Effector memory CD8-positive, alpha-beta T cell (primary cell): ENCODE data around the gene NOS3.

ENCODE experiments used
- ATAC-seq: fragments of 150-1000 bp; cut with Tn5 transposase; replicated peaks from 2 replicates; pipeline ENCODE4 v1.10.0; 2021; ENCODE audit warnings: mild to moderate bottlenecking, moderate library complexity
- DNase-seq, 3 experiments: peaks; one replicate each; pipeline ENCODE4 v3.0.0; 2021
- H3K27ac Mint-ChIP-seq, 2 donors: one replicate each; pipeline ENCODE4 v1.8.0; 2022; ENCODE audit warnings: mild to moderate bottlenecking in 2 of 2, mixed read lengths in 2 of 2, moderate library complexity in 2 of 2
- H3K27me3 Mint-ChIP-seq, 2 donors: one replicate each; pipeline ENCODE4 v1.8.0; 2022; ENCODE audit warnings: mixed read lengths in 2 of 2
- H3K36me3 Mint-ChIP-seq: one replicate; pipeline ENCODE4 v1.8.0; 2022; ENCODE audit warnings: mild to moderate bottlenecking, moderate library complexity, mixed read lengths; ENCODE audit not compliant: insufficient read depth
- H3K4me1 Mint-ChIP-seq, 2 donors: one replicate each; pipeline ENCODE4 v1.8.0; 2022; ENCODE audit warnings: low read depth in 2 of 2, mixed read lengths in 2 of 2
- H3K4me3 Mint-ChIP-seq, 2 donors: one replicate each; pipeline ENCODE4 v1.8.0; 2022; ENCODE audit warnings: mild to moderate bottlenecking in 2 of 2, mixed read lengths in 2 of 2, moderate library complexity in 2 of 2
- H3K9me3 Mint-ChIP-seq, 2 donors: one replicate each; pipeline ENCODE4 v1.8.0; 2022; ENCODE audit warnings: mixed read lengths in 2 of 2

NOS3 gene

GRCh38 chr7:150983893-150984368, 6.9 kb upstream of the NOS3 start:
- no peak overlapping the region for H3K27ac Mint-ChIP-seq
- peaks cover 43 to 80% of the 10 kb centered on the region in 2 donors for H3K27me3 Mint-ChIP-seq

DNA sequence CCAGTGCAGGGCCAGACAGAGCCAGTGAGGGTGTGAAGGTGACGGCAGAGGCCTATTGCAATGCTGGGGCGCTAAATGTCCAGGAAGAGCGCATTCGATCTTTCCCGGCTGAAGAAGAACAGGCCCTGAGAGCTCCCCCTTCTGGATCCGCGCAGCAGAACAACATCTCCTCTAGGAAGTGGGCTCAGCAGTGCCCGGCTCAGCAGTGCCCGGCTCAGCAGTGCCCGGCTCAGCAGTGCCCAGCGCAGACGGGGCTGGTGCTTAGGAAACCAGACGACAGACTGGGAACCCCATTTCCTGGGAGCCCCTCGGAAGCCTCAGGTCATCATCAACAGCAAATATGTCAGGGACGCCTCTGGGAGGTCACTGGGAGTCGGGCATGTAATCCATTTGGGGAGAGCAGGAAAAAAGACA, 4.7 kb upstream of the NOS3 start:
- H3K36me3 Mint-ChIP-seq = peaks cover 10% of the 10 kb centered on the region
- H3K27me3 Mint-ChIP-seq = peaks cover 37 to 76% of the 10 kb centered on the region in 2 donors
- peaks cover 13 to 16% of the 10 kb centered on the region in 2 donors for H3K4me1 Mint-ChIP-seq
- ATAC-seq = peak; percentile 57
- H3K9me3 Mint-ChIP-seq = peaks cover 0 to 15% of the 10 kb centered on the region in 2 donors
- H3K27ac Mint-ChIP-seq = no peak overlapping the region
- H3K4me3 Mint-ChIP-seq = no peak overlapping the region
- peak; percentile 43 to 50 (median 44) for DNase-seq

More at GRCh38 chr7:150983893-150984368, 6.9 kb upstream of the NOS3 start:
- H3K4me3 Mint-ChIP-seq = no peak overlapping the region
- H3K36me3 Mint-ChIP-seq = peaks cover 11% of the 10 kb centered on the region
- DNase-seq (peak; percentile 31 to 37 (median 36)), ATAC-seq (no peak)
- no peaks in the 10 kb centered on the region for H3K9me3 Mint-ChIP-seq
- peaks cover 16% of the 10 kb centered on the region in 2 donors for H3K4me1 Mint-ChIP-seq

- H3K4me3 Mint-ChIP-seq = no peak overlapping the region
- H3K27me3 Mint-ChIP-seq = peaks cover 34 to 72% of the 10 kb centered on the region in 2 donors
- DNase-seq (no peak), ATAC-seq (no peak)
- peaks cover 0 to 15% of the 10 kb centered on the region in 2 donors for H3K9me3 Mint-ChIP-seq
- H3K36me3 Mint-ChIP-seq = peaks cover 10% of the 10 kb centered on the region
- H3K27ac Mint-ChIP-seq = no peak overlapping the region
- peaks cover 13 to 16% of the 10 kb centered on the region in 2 donors for H3K4me1 Mint-ChIP-seq
Measured at GRCh38 chr7:150986556-150986955, 4.3 kb upstream of the NOS3 start.

GRCh38 chr7:150988230-150989226, 2.3 kb upstream of the NOS3 start:
- H3K27ac Mint-ChIP-seq = no peak overlapping the region
- peaks cover 10% of the 10 kb centered on the region for H3K36me3 Mint-ChIP-seq
- H3K27me3 Mint-ChIP-seq = peaks cover 17 to 60% of the 10 kb centered on the region in 2 donors
- ATAC-seq = peak; percentile 80
- peaks cover 15 to 19% of the 10 kb centered on the region in 2 donors for H3K4me1 Mint-ChIP-seq
- peak overlapping the region; percentile 39 to 48 for H3K4me3 Mint-ChIP-seq
- H3K9me3 Mint-ChIP-seq = peaks cover 0 to 15% of the 10 kb centered on the region in 2 donors
- DNase-seq = peak; percentile 59 to 71 (median 66)

GRCh38 chr7:150989456-150989855, 1.4 kb upstream of the NOS3 start:
- Mint-ChIP-seq H3K27ac (no peak overlapping the region), H3K4me1 (peaks cover 19% of the 10 kb centered on the region in 2 donors), H3K9me3 (peaks cover 0 to 15% of the 10 kb centered on the region in 2 donors), H3K27me3 (peaks cover 17 to 59% of the 10 kb centered on the region in 2 donors), H3K36me3 (peaks cover 6% of the 10 kb centered on the region), H3K4me3 (no peak overlapping the region)
- no peak for DNase-seq
- no peak for ATAC-seq

DNA sequence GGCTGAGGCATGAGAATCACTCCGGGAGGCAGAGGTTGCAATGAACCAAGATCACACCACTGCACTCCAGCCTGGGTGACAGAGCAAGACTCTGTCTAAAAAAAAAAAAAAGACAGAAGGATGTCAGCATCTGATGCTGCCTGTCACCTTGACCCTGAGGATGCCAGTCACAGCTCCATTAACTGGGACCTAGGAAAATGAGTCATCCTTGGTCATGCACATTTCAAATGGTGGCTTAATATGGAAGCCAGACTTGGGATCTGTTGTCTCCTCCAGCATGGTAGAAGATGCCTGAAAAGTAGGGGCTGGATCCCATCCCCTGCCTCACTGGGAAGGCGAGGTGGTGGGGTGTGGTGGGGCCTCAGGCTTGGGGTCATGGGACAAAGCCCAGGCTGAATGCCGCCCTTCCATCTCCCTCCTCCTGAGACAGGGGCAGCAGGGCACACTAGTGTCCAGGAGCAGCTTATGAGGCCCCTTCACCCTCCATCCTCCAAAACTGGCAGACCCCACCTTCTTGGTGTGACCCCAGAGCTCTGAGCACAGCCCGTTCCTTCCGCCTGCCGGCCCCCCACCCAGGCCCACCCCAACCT, 1.3 kb downstream of the NOS3 start:
- Mint-ChIP-seq H3K4me3 (no peak overlapping the region), H3K27me3 (peaks cover 17 to 41% of the 10 kb centered on the region in 2 donors)

DNA sequence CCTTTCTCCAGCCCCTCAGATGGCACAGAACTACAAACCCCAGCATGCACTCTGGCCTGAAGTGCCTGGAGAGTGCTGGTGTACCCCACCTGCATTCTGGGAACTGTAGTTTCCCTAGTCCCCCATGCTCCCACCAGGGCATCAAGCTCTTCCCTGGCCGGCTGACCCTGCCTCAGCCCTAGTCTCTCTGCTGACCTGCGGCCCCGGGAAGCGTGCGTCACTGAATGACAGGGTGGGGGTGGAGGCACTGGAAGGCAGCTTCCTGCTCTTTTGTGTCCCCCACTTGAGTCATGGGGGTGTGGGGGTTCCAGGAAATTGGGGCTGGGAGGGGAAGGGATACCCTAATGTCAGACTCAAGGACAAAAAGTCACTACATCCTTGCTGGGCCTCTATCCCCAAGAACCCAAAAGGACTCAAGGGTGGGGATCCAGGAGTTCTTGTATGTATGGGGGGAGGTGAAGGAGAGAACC, 2.1 kb downstream of the NOS3 start:
- Mint-ChIP-seq H3K9me3 (peaks cover 0 to 15% of the 10 kb centered on the region in 2 donors), H3K27ac (peak overlapping the region in 1 of 2 donors; percentile 16)
- no peak for ATAC-seq

More for the DNA sequence above, 1.3 kb downstream of the NOS3 start:
- Mint-ChIP-seq H3K4me1 (peaks cover 13 to 16% of the 10 kb centered on the region in 2 donors), H3K27ac (peak overlapping the region in 1 of 2 donors; percentile 16), H3K36me3 (peaks cover 2% of the 10 kb centered on the region), H3K9me3 (peaks cover 0 to 15% of the 10 kb centered on the region in 2 donors)
- ATAC-seq (no peak), DNase-seq (no peak)

GRCh38 chr7:150993511-150993910, 2.7 kb downstream of the NOS3 start:
- peaks cover 5% of the 10 kb centered on the region for H3K36me3 Mint-ChIP-seq
- H3K27me3 Mint-ChIP-seq = peaks cover 14 to 36% of the 10 kb centered on the region in 2 donors
- H3K4me1 Mint-ChIP-seq = peaks cover 15 to 20% of the 10 kb centered on the region in 2 donors
- DNase-seq = no peak
- no peak overlapping the region for H3K4me3 Mint-ChIP-seq
- H3K9me3 Mint-ChIP-seq = peaks cover 0 to 15% of the 10 kb centered on the region in 2 donors
- H3K27ac Mint-ChIP-seq = no peak overlapping the region
- no peak for ATAC-seq

More for the DNA sequence above, 2.1 kb downstream of the NOS3 start:
- Mint-ChIP-seq H3K36me3 (peaks cover 2% of the 10 kb centered on the region), H3K27me3 (peaks cover 17 to 41% of the 10 kb centered on the region in 2 donors), H3K4me1 (peaks cover 19% of the 10 kb centered on the region in 2 donors), H3K4me3 (no peak overlapping the region)
- DNase-seq = no peak

DNA sequence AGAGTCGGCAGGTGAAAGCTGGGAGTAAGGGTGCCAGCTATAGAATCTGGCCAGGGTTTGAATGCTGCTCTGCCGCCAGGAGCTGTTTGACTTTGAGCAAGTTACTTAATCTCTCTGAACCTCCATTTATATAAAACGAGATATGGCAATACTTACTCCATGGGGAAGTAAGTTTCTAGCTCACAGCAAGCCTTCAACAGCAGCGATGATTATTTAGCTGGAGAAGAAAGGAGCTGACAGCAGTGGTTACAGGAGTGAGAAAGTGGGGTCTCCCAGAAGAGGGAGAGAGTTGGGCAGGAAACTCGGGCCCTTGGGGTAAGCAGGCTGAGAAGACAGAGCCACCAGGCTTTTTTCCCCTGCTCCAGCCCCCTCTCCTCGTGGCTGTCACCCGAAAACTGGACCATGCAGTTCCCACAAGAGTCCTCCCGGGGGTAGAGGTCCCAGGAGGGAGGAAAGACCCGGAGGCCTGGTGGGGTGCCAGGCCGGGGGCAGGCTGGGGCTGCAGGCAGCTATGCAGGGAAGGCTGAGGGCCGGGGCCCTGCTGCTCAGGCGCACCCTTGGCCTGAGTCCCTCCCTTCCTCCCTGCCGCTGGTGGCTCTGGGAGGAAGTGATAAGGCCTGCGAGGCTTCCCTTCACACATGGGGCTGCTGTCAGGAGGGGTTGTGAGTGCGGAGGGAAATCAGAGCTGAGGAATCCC, 3.5 kb downstream of the NOS3 start:
- Mint-ChIP-seq H3K36me3 (peaks cover 8% of the 10 kb centered on the region), H3K9me3 (peaks cover 0 to 15% of the 10 kb centered on the region in 2 donors), H3K27ac (no peak overlapping the region), H3K27me3 (peaks cover 8 to 28% of the 10 kb centered on the region in 2 donors), H3K4me3 (no peak overlapping the region), H3K4me1 (peaks cover 10 to 21% of the 10 kb centered on the region in 2 donors)
- ATAC-seq = peak; percentile 15
- no peak for DNase-seq

- H3K27ac Mint-ChIP-seq = no peak overlapping the region
- no peak overlapping the region for H3K4me3 Mint-ChIP-seq
- ATAC-seq (no peak), DNase-seq (no peak)
- H3K9me3 Mint-ChIP-seq = peaks cover 0 to 12% of the 10 kb centered on the region in 2 donors
- peaks cover 10 to 23% of the 10 kb centered on the region in 2 donors for H3K4me1 Mint-ChIP-seq
- peaks cover 8 to 21% of the 10 kb centered on the region in 2 donors for H3K27me3 Mint-ChIP-seq
- peaks cover 15% of the 10 kb centered on the region for H3K36me3 Mint-ChIP-seq
Measured at GRCh38 chr7:150994838-150995510, 4.2 kb downstream of the NOS3 start.

DNA sequence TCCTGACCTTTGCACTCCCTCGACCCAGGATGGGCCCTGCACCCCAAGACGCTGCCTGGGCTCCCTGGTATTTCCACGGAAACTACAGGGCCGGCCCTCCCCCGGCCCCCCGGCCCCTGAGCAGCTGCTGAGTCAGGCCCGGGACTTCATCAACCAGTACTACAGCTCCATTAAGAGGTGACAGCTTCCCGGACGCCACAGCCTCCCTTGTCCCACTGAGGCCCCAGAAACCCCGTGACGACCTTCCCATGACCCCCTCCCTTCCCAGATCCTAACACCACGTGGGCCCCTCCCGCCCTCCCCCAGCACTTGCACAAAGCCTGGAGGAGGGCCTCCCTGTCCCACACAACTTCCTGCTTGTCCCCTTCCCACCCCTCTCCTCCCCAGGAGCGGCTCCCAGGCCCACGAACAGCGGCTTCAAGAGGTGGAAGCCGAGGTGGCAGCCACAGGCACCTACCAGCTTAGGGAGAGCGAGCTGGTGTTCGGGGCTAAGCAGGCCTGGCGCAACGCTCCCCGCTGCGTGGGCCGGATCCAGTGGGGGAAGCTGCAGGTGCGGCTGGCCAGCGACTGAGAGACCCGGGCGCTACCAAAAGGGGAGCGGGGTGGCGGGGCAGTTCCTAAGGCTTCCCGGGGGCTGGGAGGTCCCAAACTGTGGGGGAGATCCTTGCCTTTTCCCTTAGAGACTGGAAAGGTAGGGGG, 5.7 kb downstream of the NOS3 start:
- Mint-ChIP-seq H3K27me3 (peaks cover 0 to 15% of the 10 kb centered on the region in 2 donors), H3K9me3 (no peaks in the 10 kb centered on the region), H3K4me1 (peaks cover 10 to 32% of the 10 kb centered on the region in 2 donors), H3K27ac (no peak overlapping the region), H3K36me3 (peaks cover 18% of the 10 kb centered on the region), H3K4me3 (no peak overlapping the region)
- ATAC-seq (no peak), DNase-seq (no peak)

GRCh38 chr7:150997075-150997511, 6.3 kb downstream of the NOS3 start:
- Mint-ChIP-seq H3K4me1 (peaks cover 10 to 32% of the 10 kb centered on the region in 2 donors), H3K9me3 (no peaks in the 10 kb centered on the region), H3K27me3 (peaks cover 0 to 15% of the 10 kb centered on the region in 2 donors), H3K4me3 (no peak overlapping the region), H3K36me3 (peaks cover 18% of the 10 kb centered on the region), H3K27ac (no peak overlapping the region)
- no peak for DNase-seq
- ATAC-seq = no peak
